K562 (cell line): Measurements from ENCODE around the gene INCA1. TPM values are rescaled to one million over a fixed set of nuclear protein-coding genes. Genes with fewer than 3 reads are reported as not detected.

Source experiments
- ADNP ChIP-seq: fragments of 200-800 bp; sonication (Bioruptor generic); IDR thresholded peaks from 2 replicates; pipeline ENCODE4 v1.6.1; 2016; ENCODE audit warnings: missing genetic modification characterization, missing compliant biosample characterization
- BHLHE40 ChIP-seq: IDR thresholded peaks from 2 replicates; pipeline ENCODE4 v1.6.1; 2011; ENCODE audit warnings: low read length, improper control_type of control experiment
- BRF1 ChIP-seq: IDR thresholded peaks from 3 replicates; pipeline ENCODE4 v1.6.1; 2011; ENCODE audit warnings: borderline replicate concordance, mild to moderate bottlenecking; ENCODE audit not compliant: insufficient read length; ENCODE audit errors: extremely low read depth
- DPF2 ChIP-seq: fragments of 450-650 bp; IDR thresholded peaks from 2 replicates; pipeline ENCODE4 v1.6.1; 2016
- ETV1 ChIP-seq: fragments of 450-650 bp; conservative IDR thresholded peaks from 2 replicates; pipeline ENCODE4 v1.6.1; 2016; ENCODE audit warnings: missing genetic modification characterization, control low read depth, low read depth, missing compliant biosample characterization
- HEY1 ChIP-seq: fragments of 250-450 bp; sonication (Bioruptor Pico); IDR thresholded peaks from 2 replicates; pipeline ENCODE4 v1.5.0; 2020; ENCODE audit warnings: mild to moderate bottlenecking, moderate library complexity, borderline replicate concordance
- LCOR ChIP-seq: sonication (generic); formaldehyde crosslinking; IDR thresholded peaks from 2 replicates; pipeline ENCODE4 v1.8.0; 2022; ENCODE audit warnings: mild to moderate bottlenecking, missing genetic modification reagents
- LEF1 ChIP-seq: fragments of 450-650 bp; IDR thresholded peaks from 2 replicates; pipeline ENCODE4 v1.6.1; 2016; ENCODE audit warnings: mild to moderate bottlenecking
- MCM5 ChIP-seq: fragments of 450-650 bp; IDR thresholded peaks from 2 replicates; pipeline ENCODE4 v1.6.1; 2016; ENCODE audit warnings: low read depth
- MTA2 ChIP-seq: fragments of 450-650 bp; IDR thresholded peaks from 2 replicates; pipeline ENCODE4 v1.6.1; 2016; ENCODE audit warnings: low read depth
- MXD1 ChIP-seq: fragments of 250-450 bp; sonication (Bioruptor Pico); IDR thresholded peaks from 2 replicates; pipeline ENCODE4 v1.8.0; 2021; ENCODE audit warnings: borderline replicate concordance, mild to moderate bottlenecking, moderate library complexity; ENCODE audit not compliant: poor library complexity, severe bottlenecking
- NFXL1 ChIP-seq: fragments of 450-650 bp; formaldehyde crosslinking; IDR thresholded peaks from 2 replicates; pipeline ENCODE4 v1.4.0; 2021; ENCODE audit warnings: mild to moderate bottlenecking
- NFYB ChIP-seq: IDR thresholded peaks from 2 replicates; pipeline ENCODE4 v1.6.1; 2011; ENCODE audit warnings: mild to moderate bottlenecking, moderate library complexity; ENCODE audit not compliant: insufficient read length; ENCODE audit errors: extremely low read depth
- OTX1 ChIP-seq: fragments of 450-650 bp; formaldehyde crosslinking; IDR thresholded peaks from 2 replicates; pipeline ENCODE4 v1.4.0; 2022; ENCODE audit warnings: mild to moderate bottlenecking
- PCBP1 ChIP-seq: fragments of 200-400 bp; formaldehyde crosslinking; IDR thresholded peaks from 2 replicates; pipeline ENCODE4 v1.6.1; 2018; ENCODE audit warnings: mild to moderate bottlenecking, low read depth, low read length; ENCODE audit not compliant: poor library complexity, severe bottlenecking
- PHF21A ChIP-seq: fragments of 450-650 bp; IDR thresholded peaks from 2 replicates; pipeline ENCODE4 v1.6.1; 2017; ENCODE audit warnings: low read depth, borderline replicate concordance
- PTTG1 ChIP-seq: fragments of 450-650 bp; IDR thresholded peaks from 2 replicates; pipeline ENCODE4 v1.6.1; 2016; ENCODE audit warnings: low read depth, mild to moderate bottlenecking, missing genetic modification characterization, missing compliant biosample characterization
- RBM15 ChIP-seq: fragments of 200-400 bp; formaldehyde crosslinking; IDR thresholded peaks from 2 replicates; pipeline ENCODE4 v1.6.1; 2018; ENCODE audit warnings: mild to moderate bottlenecking, low read length, moderate library complexity; ENCODE audit not compliant: insufficient read depth
- SMAD3 ChIP-seq: fragments of 450-650 bp; formaldehyde crosslinking; conservative IDR thresholded peaks from 2 replicates; pipeline ENCODE4 v1.4.0; 2020; ENCODE audit warnings: mild to moderate bottlenecking
- THRA ChIP-seq: fragments of 450-650 bp; IDR thresholded peaks from 2 replicates; pipeline ENCODE4 v1.6.1; 2017; ENCODE audit warnings: mild to moderate bottlenecking, moderate library complexity
- U2AF2 ChIP-seq: fragments of 200-400 bp; formaldehyde crosslinking; optimal IDR thresholded peaks from 2 replicates; pipeline ENCODE3; 2017; ENCODE audit warnings: low read depth, mild to moderate bottlenecking, low read length
- ZBED1 ChIP-seq: IDR thresholded peaks from 2 replicates; pipeline ENCODE4 v1.6.1; 2014
- ZFP1 ChIP-seq: fragments of 450-650 bp; formaldehyde crosslinking; IDR thresholded peaks from 2 replicates; pipeline ENCODE4 v1.4.0; 2020; ENCODE audit warnings: mild to moderate bottlenecking, mixed read lengths
- ZNF253 ChIP-seq: fragments of 250-450 bp; sonication (Bioruptor Pico); conservative IDR thresholded peaks from 2 replicates; pipeline ENCODE4 v1.6.1; 2021; ENCODE audit warnings: mild to moderate bottlenecking
- ZNF408 ChIP-seq: fragments of 250-450 bp; sonication (Bioruptor Pico); IDR thresholded peaks from 2 replicates; pipeline ENCODE4 v1.4.0; 2020; ENCODE audit warnings: low read depth, mild to moderate bottlenecking, moderate library complexity
- ZNF551 ChIP-seq: fragments of 250-450 bp; sonication (Bioruptor Pico); IDR thresholded peaks from 2 replicates; pipeline ENCODE4 v1.5.0; 2021; ENCODE audit warnings: mild to moderate bottlenecking, moderate library complexity
- ZNF584 ChIP-seq: fragments of 200-800 bp; sonication (Bioruptor generic); IDR thresholded peaks from 2 replicates; pipeline ENCODE4 v1.6.1; 2016; ENCODE audit warnings: low read depth, mild to moderate bottlenecking, missing genetic modification characterization, missing compliant biosample characterization
- ZNF586 ChIP-seq: fragments of 450-650 bp; formaldehyde crosslinking; conservative IDR thresholded peaks from 2 replicates; pipeline ENCODE4 v1.4.0; 2020; ENCODE audit warnings: mild to moderate bottlenecking, moderate library complexity
- polyA plus RNA-seq, 8 experiments: library from polyadenylated mRNA; depleted of rRNA in 4 of 8; stranded (reverse) in 5 of 8; unstranded in 3 of 8; fragments of >200 nt; fragmentation: Nextera tagmentation in 2 of 8; fragmentation: Illumina TruSeq in 1 of 8; extraction: Ambion mirVana in 2 of 8; extraction: Trizol in 1 of 8; gene quantifications; 2 replicates each; pipeline versions ENCODE4 v1.2.1 to v1.2.3, GENCODE V29; 2011 to 2014; ENCODE audit warnings: inconsistent platforms in 1 of 8, missing spikeins in 1 of 8
- total RNA-seq, 7 experiments: library from RNA; depleted of rRNA in 6 of 7; stranded (reverse); fragments of >200 nt in 6 of 7; fragmentation: Illumina TruSeq in 2 of 7; extraction: Trizol in 2 of 7; gene quantifications; 2 replicates each; pipeline versions ENCODE4 v1.2.1 to v1.2.3, GENCODE V29; 2011 to 2021; ENCODE audit warnings: low replicate concordance in 1 of 7

INCA1 gene
- total and polyA plus RNA-seq, 9 of the 15 experiments (the other 6 are each of a cell fraction or from before 2014, with no cell fraction given) = 0.08 to 0.50 (median 0.13) TPM; not detected in 4

- no peak for TF ChIP-seq ZNF551 (CRISPR knock-in tag)
- no peak for TF ChIP-seq ZNF408 (CRISPR knock-in tag)
- TF ChIP-seq NFXL1 = no peak
- TF ChIP-seq PCBP1 = peak; percentile 72
- TF ChIP-seq THRA = no peak
- no peak for TF ChIP-seq MTA2
- no peak for TF ChIP-seq RBM15
- TF ChIP-seq ZBED1 = no peak
- TF ChIP-seq LEF1 = no peak
- TF ChIP-seq DPF2 = no peak
- TF ChIP-seq OTX1 = no peak
- 0 out of 2 replicates have a peak, but pooled peaks have one; percentile 4 for TF ChIP-seq PHF21A
- no peak for TF ChIP-seq U2AF2
- no peak for TF ChIP-seq MCM5
- no peak for TF ChIP-seq MXD1
- TF ChIP-seq BRF1 = no peak
- TF ChIP-seq ZNF584 = no peak
- no peak for TF ChIP-seq ADNP (tag)
- no peak for TF ChIP-seq PTTG1 (tag)
- no peak for TF ChIP-seq BHLHE40
- no peak for TF ChIP-seq ZNF253 (CRISPR knock-in tag)
- TF ChIP-seq HEY1 = no peak
- TF ChIP-seq ZNF586 (CRISPR knock-in tag) = no peak
- peak; percentile 65 for TF ChIP-seq ETV1
- no peak for TF ChIP-seq ZFP1 (CRISPR knock-in tag)
- TF ChIP-seq SMAD3 = no peak
- TF ChIP-seq NFYB = no peak
- TF ChIP-seq LCOR (CRISPR knock-in tag) = no peak
These were observed 49.7 kb downstream of the INCA1 start (continued) for GRCh38 chr17:4947411-4948165.
